ACC112 (cell line): ENCODE measurements around the gene CACNA1H.

Experiments
- H2AFZ ChIP-seq: fragments of 200-600 bp; sonication (generic); one replicate; pipeline ENCODE4 v1.6.0; 2017; ENCODE audit warnings: antibody characterized with exemption, low read length; ENCODE audit not compliant: unreplicated experiment
- H3K27ac ChIP-seq: fragments of 200-600 bp; sonication (generic); 2 replicates; pipeline ENCODE4 v1.5.1; 2014; ENCODE audit warnings: low read depth, mild to moderate bottlenecking, antibody characterized with exemption, low read length, moderate library complexity
- H3K27me3 ChIP-seq: fragments of 200-600 bp; sonication (generic); 2 replicates; pipeline ENCODE4 v1.6.1; 2014; ENCODE audit warnings: mild to moderate bottlenecking, antibody characterized with exemption, low read length, moderate library complexity, mixed read lengths; ENCODE audit not compliant: insufficient read depth
- H3K36me3 ChIP-seq: fragments of 200-600 bp; sonication (generic); 2 replicates; pipeline ENCODE4 v1.6.1; 2016; ENCODE audit warnings: mild to moderate bottlenecking, antibody characterized with exemption, low read length, moderate library complexity, mixed read lengths; ENCODE audit not compliant: insufficient read depth
- H3K4me1 ChIP-seq: fragments of 200-600 bp; sonication (generic); one replicate; pipeline ENCODE4 v1.6.1; 2016; ENCODE audit warnings: low read length, mixed read lengths; ENCODE audit not compliant: insufficient read depth, unreplicated experiment, control insufficient read depth
- H3K4me3 ChIP-seq: fragments of 200-600 bp; sonication (generic); 2 replicates; pipeline ENCODE4 v1.5.1; 2014; ENCODE audit warnings: mild to moderate bottlenecking, low read depth, low read length
- H3K79me2 ChIP-seq: fragments of 200-600 bp; sonication (generic); one replicate; pipeline ENCODE4 v1.6.0; 2016; ENCODE audit warnings: low read length; ENCODE audit not compliant: control insufficient read depth, unreplicated experiment, insufficient read depth

CACNA1H gene

DNA sequence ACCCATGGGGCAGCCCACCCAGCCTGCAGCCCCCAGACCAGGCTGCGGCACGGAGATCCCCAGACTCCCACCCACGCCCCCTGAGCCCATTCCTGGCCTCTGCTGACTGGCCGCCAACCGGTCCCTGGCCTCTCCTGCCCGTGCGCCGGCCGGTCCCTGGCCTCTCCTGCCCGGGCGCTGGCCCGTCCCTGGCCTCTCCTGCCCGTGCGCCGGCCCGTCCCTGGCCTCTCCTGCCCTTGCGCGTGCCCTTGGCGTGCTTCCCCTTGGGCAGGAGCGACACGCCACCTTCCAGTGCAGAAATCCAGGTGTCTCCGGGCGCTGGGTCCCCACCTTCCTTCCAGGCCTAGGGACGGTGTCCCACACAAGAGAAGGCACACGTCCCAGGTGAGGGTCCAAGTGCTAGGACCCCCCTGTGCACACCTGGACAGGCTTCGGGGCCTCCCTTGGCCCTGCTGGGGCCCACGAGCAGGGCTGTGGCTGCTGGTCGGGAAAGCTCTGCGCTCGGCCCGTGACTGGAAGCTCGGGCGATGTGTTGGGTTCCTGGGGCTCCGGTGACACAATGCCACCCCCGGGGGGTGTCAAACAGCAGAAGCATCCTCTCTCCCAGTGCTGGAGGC lies 21.4 kb upstream of the CACNA1H start:
- H3K36me3 ChIP-seq, result no peaks in the 10 kb centered on the region
- H3K27me3 ChIP-seq, result peaks cover 9% of the 10 kb centered on the region; the same call in 1 of the 2 replicates
- H3K79me2 ChIP-seq, result no peaks in the 10 kb centered on the region
- H2AFZ ChIP-seq, result no peak overlapping the region
- H3K27ac ChIP-seq, result no peak overlapping the region
- H3K4me1 ChIP-seq, result no peaks in the 10 kb centered on the region
- no peak overlapping the region for H3K4me3 ChIP-seq

DNA sequence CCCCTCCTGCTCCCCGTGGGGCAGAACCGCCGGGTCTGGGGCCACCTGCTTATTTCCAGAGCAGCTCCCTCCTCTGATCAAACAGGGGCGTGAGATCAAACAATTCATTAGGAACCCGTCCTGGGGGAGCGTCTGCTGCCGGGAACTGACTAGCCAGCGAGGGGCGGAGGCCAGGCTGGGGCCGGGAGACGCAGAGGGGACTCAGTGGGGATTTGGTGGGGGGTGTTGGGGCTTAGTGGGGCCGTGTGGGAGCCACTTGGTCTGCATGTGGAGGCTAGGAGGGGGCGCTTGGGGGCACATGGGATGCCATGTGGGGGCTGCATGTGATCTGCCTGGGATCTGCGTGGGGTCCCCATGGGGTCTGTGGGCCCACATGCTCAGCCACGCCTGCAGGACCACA lies 20.5 kb upstream of the CACNA1H start:
- no peaks in the 10 kb centered on the region for H3K79me2 ChIP-seq
- H3K36me3 ChIP-seq, result no peaks in the 10 kb centered on the region
- H3K4me1 ChIP-seq, result no peaks in the 10 kb centered on the region
- H3K4me3 ChIP-seq, result no peak overlapping the region
- H2AFZ ChIP-seq, result no peak overlapping the region
- peaks cover 9% of the 10 kb centered on the region; the same call in 1 of the 2 replicates for H3K27me3 ChIP-seq
- no peak overlapping the region for H3K27ac ChIP-seq

DNA sequence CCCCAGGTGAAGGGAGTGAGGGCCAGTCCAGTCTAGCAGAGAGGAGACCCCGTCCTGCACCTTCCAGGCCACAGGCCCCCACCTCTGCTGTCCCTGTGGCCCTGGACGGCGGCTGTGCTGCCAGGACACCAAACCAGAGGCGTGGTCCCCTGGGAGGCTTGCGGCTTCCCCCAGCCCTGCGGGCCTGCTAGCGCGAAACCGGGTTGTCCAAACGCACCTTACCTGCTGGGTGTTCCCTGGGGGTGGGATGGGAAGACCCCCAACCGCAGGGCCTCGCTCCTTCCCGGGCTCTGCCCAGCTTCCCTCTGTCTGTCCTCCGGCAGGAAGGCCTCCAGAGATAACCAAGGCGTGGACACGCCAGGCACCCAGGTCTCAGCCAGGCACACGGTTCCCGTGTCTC lies 19.6 kb upstream of the CACNA1H start:
- H3K4me1 ChIP-seq, result no peaks in the 10 kb centered on the region
- no peaks in the 10 kb centered on the region for H3K79me2 ChIP-seq
- H3K27me3 ChIP-seq, result peaks cover 9% of the 10 kb centered on the region; the same call in 1 of the 2 replicates
- no peaks in the 10 kb centered on the region for H3K36me3 ChIP-seq
- no peak overlapping the region for H3K27ac ChIP-seq
- H3K4me3 ChIP-seq, result no peak overlapping the region
- no peak overlapping the region for H2AFZ ChIP-seq

DNA sequence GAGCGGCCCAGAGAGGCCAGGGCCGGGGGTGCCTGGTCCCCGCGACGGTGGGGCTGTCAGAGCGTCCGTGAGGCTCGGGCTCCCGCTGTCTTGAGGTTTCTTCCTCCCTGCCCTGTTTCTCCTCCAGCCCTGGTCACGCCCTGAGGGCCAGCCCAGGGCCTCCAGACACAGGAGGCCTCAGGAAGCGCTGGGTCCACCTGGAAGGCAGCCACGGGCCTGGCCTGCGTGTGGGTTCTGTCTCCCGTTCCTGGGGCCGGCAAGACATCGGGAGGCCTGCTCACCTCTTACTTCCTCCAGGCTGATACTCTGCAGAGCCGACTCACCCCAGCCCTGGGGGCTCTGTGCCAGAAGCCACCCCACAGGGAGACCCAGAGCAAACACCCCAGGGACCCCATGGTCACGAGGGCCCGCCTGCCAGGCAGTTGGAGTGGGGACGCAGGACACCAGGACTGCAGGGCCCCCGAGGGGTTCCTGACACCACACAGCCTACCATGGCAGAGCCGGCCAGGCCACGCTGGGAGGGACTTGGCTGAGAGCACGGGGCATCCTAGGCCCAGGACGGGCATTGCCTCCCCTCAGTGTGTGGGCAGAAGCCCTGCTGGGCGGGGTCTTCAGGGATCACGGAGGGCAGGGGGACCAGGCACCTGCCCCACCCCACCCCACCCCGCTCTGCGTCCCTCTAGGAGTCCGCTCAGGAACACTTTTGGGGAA lies 18.9 kb upstream of the CACNA1H start:
- H3K4me1 ChIP-seq, result no peaks in the 10 kb centered on the region
- H3K27me3 ChIP-seq, result peaks cover 9% of the 10 kb centered on the region; the same call in 1 of the 2 replicates
- no peak overlapping the region for H3K4me3 ChIP-seq
- no peaks in the 10 kb centered on the region for H3K36me3 ChIP-seq
- H3K27ac ChIP-seq, result no peak overlapping the region
- no peaks in the 10 kb centered on the region for H3K79me2 ChIP-seq
- no peak overlapping the region for H2AFZ ChIP-seq

DNA sequence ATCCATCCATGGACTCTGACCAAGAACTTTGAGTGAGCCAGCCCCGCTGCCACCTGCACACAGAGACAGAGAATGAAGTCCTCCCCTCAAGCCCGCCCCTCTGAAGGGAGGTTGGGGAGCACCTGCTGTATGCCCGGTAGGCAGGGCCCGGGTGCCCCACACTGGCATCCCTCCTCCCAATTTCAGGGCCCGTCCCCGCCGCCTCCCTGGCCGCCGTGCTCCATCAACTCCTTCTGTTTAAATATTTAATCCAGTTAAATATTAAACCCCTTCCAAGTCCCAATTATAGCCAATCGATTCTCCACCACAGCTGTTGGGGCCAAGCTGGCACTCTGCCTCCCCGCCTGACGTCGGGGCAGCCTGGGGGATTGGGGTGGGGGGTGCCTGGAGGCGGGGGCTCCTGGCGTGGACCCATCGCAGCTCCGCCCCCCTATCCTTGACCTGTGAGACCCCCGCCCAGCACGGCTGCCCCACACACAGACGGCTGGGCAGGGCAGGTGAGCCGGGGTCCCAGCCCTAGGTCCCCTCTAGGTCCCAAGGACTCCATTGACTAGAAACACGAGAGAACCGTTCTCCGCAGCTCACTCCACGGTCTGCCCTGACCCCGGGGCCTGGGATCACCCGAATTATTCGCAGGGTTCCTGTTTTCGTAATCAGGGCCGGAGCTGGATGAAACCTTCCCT lies 18.0 kb upstream of the CACNA1H start:
- no peak overlapping the region for H3K4me3 ChIP-seq
- H3K27ac ChIP-seq, result no peak overlapping the region
- no peak overlapping the region for H2AFZ ChIP-seq
- H3K27me3 ChIP-seq, result peaks cover 9% of the 10 kb centered on the region; the same call in 1 of the 2 replicates
- no peaks in the 10 kb centered on the region for H3K79me2 ChIP-seq
- H3K36me3 ChIP-seq, result no peaks in the 10 kb centered on the region
- no peaks in the 10 kb centered on the region for H3K4me1 ChIP-seq

DNA sequence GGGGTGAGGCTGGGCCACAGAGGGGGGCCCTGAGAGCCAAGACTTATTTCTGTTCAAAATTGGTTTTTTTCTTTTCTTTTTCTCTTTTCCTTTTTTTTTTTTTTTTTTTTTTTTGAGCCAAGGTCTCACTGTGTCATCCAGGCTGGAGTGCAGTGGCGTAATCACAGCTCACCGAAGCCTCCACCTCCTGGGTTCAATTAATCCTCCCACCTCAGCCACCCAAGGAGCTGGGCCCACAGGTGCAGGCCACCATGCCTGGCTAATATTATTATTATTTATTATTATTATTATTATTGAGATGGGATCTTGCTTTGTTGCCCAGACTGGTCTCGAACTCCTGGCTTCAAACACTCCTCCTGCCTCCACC lies 17.5 kb upstream of the CACNA1H start:
- no peaks in the 10 kb centered on the region for H3K79me2 ChIP-seq
- no peak overlapping the region for H2AFZ ChIP-seq
- H3K4me1 ChIP-seq, result no peaks in the 10 kb centered on the region
- H3K4me3 ChIP-seq, result no peak overlapping the region
- H3K36me3 ChIP-seq, result no peaks in the 10 kb centered on the region
- peaks cover 11% of the 10 kb centered on the region; the same call in 1 of the 2 replicates for H3K27me3 ChIP-seq
- no peak overlapping the region for H3K27ac ChIP-seq

DNA sequence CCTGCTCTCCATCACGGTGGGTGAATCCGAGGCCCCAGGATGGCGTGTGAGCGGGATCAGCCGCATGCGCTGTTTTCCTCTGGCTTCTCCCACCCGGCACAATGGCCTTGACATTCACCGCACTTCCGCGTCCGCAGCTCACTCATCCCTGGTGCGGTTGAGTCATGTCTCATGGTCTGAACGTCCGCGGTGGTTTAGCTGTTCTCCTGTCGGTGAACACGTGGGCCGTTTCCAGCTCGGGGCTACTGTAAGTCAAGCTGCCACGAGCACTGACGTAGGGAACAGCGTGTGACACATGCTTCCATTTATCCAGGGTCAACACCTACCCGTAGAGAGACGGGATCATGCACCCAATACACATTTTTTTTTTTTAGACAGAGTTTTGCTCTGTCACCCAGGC lies 15.3 kb upstream of the CACNA1H start:
- H3K27me3 ChIP-seq, result peaks cover 16% of the 10 kb centered on the region; the same call in 1 of the 2 replicates
- H2AFZ ChIP-seq, result no peak overlapping the region
- no peaks in the 10 kb centered on the region for H3K36me3 ChIP-seq
- H3K4me3 ChIP-seq, result no peak overlapping the region
- no peak overlapping the region for H3K27ac ChIP-seq
- H3K4me1 ChIP-seq, result no peaks in the 10 kb centered on the region
- no peaks in the 10 kb centered on the region for H3K79me2 ChIP-seq

DNA sequence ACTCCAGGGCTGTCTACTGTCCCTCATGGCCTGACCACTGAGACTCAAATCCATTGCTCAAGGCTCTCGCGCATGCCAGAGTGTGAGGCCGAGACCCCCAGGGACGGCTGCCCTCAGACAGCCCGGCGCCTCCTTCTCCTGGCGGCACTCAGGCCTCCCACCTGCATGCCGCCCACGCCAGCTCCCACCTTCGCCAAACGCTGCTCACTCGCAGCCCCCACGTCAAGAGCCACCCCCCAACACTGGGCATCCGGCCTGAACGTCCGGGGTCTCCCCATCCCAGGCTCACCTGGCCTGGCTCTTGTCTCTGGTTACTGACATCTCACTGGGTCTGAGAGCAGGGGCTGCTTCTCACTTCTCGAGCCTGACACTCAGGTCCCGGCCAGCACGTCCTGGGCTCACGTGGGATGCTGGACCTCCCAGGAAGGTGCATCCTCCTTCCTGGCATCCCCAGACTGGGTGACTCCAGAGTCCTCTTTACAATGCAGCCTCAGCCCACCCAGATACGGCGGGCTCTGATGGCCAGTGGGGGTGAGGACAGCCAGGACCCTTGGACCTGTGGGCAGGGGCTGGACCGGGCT lies 12.2 kb upstream of the CACNA1H start:
- H3K27me3 ChIP-seq, result peaks cover 7% of the 10 kb centered on the region; the same call in 1 of the 2 replicates
- no peaks in the 10 kb centered on the region for H3K4me1 ChIP-seq
- H3K4me3 ChIP-seq, result no peak overlapping the region
- no peak overlapping the region for H2AFZ ChIP-seq
- no peaks in the 10 kb centered on the region for H3K36me3 ChIP-seq
- H3K27ac ChIP-seq, result no peak overlapping the region
- H3K79me2 ChIP-seq, result no peaks in the 10 kb centered on the region

DNA sequence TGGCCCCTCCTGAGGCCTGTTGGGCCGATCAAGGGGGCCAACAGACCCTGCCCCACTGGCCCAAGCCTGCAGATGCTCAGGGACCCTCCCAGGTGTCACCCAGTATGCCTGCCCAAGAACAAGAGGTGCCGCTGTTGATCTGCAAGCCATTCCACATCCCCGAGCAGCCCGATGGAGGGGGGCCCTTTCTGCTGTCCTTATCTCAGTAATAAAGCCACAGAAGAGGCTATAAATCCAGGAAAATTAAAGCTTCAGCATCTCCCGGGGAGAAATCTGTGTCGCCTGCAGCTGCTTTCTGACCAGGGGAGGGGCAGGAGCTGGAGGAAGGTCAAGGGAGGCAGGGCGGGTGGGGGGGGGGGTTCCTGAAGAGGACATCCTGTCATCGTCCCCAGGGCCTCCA lies 11.7 kb upstream of the CACNA1H start:
- H3K79me2 ChIP-seq, result no peaks in the 10 kb centered on the region
- peaks cover 7% of the 10 kb centered on the region; the same call in 1 of the 2 replicates for H3K27me3 ChIP-seq
- H3K36me3 ChIP-seq, result no peaks in the 10 kb centered on the region
- H2AFZ ChIP-seq, result no peak overlapping the region
- H3K4me3 ChIP-seq, result no peak overlapping the region
- H3K27ac ChIP-seq, result no peak overlapping the region
- no peaks in the 10 kb centered on the region for H3K4me1 ChIP-seq

DNA sequence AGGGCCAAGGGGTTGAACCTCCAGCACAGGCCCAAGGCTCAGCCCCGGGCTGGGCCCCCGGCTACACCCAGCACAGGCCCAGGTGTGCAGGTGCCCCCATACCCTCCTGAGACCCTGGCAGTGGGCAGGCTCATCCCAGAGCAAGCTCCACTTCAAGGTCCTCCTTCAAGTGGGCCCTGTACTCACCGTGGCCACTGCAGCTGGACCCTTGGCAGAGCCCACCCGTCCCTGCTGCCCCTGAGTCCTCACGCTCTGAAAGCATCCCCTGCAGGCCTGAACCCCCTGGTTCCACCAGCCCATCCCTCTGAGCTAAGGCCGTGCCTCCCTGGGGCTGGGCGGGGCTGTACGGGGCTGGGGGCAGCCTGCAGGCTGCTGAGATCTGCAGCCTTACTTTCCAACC lies 11.2 kb upstream of the CACNA1H start:
- H3K4me1 ChIP-seq, result no peaks in the 10 kb centered on the region
- no peak overlapping the region for H2AFZ ChIP-seq
- no peaks in the 10 kb centered on the region for H3K36me3 ChIP-seq
- no peak overlapping the region for H3K27ac ChIP-seq
- no peaks in the 10 kb centered on the region for H3K79me2 ChIP-seq
- no peak overlapping the region for H3K4me3 ChIP-seq
- peaks cover 7% of the 10 kb centered on the region; the same call in 1 of the 2 replicates for H3K27me3 ChIP-seq
